NCI-H2081 (cell line): ENCODE data around the gene HOXB3.
"Not testable (repeated sequence)": the region's sequence is repeated elsewhere in the genome, so short reads cannot be mapped to it uniquely, and the experiment has no call there.

Experiments
- DNase-seq, 2 experiments: peaks; one replicate each; lab custom pipeline; 2025; lab: John Stamatoyannopoulos, UW

HOXB3 gene

GRCh38 chr17:48545539-48545938 is 44.5 kb downstream of the HOXB3 start:
- DNase-seq = no peak

DNA sequence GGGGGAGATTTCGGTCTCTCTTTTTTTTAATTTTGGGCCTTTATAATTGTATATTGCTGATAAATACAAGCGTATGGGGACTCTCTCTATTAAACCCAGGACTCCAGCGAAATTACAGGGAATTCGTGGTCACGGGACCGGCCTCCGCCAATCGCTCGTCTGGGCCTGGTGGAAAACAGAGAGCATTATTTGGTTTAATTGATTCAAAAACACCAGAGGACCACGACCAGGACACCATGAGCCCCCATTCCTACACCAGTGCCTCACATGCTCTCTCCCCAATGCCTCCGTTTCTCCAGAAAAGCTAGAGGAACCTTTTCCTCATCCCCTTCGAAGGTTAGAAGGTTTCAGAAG is 45.0 kb downstream of the HOXB3 start, which contains the start of gene HOXB2:
TSS of gene HOXB2 (minus strand) at position 88 of the 354 bp plus-strand sequence. CDS start 198 bp downstream, outside the sequence.
- DNase-seq = peak; percentile 77 to 88

GRCh38 chr17:48544349-48545021 is 45.6 kb downstream of the HOXB3 start:
- DNase-seq = peak in 1 of 2 experiments; percentile 77

DNA sequence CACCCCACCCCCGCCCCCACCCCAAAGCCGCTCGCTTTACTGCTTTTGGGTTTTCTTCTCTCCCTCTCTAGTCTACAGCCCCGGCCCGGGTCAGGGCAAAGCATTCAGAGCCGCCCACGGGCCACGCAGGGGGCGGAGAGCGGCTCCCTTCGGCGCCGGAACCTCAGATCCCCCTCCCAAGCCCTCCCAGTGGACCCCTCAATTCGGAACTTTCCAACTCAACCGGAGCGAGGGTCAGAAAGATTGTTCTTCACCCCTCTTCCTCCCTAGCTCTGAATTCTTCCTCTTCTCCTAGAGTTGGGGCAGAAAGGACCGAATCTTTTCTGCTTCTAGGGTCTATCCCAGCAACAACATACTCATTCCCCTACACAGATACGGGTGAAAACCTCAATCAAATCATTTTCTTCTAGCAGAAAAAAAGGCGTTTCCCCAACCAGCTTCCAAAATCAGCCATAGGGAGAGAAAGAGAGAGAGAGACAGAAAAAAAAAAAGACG is 46.1 kb downstream of the HOXB3 start:
- peak in 1 of 2 experiments; percentile 39 for DNase-seq

DNA sequence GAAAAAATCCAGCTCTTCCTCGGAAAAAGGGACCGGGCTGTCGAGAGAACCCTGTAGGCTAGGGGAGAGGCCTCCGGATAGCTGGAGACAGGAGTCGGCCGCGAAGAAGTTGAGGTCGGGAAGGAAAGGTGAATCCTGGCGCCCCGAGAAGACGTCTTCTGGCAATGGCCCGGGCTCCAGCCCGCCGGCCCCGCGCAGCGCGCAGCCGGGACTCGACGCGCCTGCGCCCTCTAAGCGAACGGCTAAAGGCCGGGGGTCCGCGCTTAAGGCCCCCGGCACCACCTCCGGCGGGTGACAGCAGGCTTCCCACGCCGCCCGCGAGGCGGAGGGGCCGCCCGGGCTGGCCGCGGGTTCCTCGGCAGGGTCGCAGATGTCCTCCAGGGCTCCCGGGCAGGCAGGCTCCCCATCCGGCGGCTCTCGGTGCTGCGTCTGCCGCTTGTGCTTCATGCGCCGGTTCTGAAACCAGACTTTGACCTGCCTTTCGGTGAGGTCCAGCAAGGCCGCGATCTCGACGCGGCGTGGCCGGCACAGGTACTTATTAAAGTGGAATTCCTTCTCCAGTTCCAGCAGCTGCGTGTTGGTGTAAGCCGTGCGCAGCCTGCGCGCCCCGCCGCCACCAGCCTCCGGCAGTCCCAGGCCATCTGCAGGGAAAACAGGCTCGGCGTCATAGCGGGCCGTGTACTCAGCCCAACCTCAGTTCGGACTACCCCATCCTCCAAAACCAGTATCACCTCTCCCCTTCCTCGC is 46.8 kb downstream of the HOXB3 start:
- DNase-seq = peak in 1 of 2 experiments; percentile 55

DNA sequence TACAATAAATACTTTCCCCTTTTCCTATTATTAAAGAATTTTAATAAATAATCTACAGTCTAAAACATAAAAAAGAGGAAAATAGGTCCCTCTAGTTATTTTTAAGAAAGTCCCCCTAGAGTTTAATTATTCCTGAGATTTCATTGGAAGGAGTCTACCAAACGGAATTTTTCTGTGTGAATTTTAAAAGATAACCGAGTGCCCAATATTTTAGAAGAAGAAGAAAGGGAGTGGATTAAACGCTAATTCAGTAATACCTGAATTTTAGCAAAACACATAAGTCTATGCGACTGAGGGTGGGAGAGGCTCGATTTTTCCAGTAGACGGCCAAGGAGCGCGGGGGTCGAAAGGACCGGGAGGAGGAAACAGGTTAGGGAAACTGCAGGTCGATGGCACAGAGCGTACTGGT is 47.3 kb downstream of the HOXB3 start:
- DNase-seq = no peak

DNA sequence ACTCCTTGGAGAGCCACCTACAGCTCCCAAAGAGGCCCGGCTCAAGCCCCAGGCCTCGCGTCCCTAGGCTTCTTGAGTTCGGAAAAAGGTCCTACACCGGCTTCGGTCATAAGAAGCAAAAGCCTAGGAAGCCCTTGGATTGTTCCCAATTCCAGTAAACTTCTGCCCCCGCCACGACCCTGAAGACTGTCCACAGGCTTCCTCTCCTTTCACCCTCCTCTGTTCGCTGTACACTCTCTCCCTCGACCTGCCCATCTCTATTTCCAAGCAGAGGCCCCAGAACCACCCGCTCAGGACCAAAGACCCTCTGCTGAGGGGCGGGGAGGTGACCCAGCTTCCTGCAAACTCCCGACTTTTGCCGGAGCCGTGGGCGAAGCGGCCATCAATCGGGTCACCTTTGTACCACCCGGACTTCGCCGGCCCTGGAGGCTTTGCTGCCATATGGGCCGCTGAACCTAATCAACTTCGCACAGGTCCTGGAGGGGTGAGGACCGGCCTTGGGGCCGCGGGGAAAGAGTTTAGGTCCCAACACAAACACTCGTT is 47.9 kb downstream of the HOXB3 start:
- DNase-seq = peak in 1 of 2 experiments; percentile 35

- peak in 1 of 2 experiments; percentile 77 for DNase-seq
Measured at GRCh38 chr17:48541577-48542113, 48.4 kb downstream of the HOXB3 start.

GRCh38 chr17:48541036-48541576 is 48.9 kb downstream of the HOXB3 start:
- DNase-seq = no peak

- DNase-seq = no peak
Measured at GRCh38 chr17:48540213-48540612, 49.8 kb downstream of the HOXB3 start.

DNA sequence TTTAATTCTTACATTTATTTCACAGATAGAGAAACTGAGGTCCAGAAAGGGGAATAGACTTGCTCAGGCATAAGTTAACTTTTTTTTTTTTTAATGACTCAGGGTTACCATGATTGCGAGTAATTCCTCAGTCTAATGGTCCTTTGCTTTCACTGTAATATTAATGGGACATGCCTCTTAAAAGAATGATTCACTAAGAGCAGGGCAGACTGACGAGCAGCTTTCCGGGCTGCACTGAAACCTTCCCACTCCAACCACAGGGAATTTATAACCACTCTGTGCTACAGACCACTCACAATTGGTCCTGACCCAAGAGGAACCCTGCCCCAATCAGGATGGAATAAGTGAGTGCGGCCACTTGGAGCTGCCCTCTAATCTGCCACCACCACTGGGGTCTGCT is 50.9 kb downstream of the HOXB3 start:
- DNase-seq = no peak

- DNase-seq = no peak
Measured at GRCh38 chr17:48537316-48537715, 52.7 kb downstream of the HOXB3 start.

DNA sequence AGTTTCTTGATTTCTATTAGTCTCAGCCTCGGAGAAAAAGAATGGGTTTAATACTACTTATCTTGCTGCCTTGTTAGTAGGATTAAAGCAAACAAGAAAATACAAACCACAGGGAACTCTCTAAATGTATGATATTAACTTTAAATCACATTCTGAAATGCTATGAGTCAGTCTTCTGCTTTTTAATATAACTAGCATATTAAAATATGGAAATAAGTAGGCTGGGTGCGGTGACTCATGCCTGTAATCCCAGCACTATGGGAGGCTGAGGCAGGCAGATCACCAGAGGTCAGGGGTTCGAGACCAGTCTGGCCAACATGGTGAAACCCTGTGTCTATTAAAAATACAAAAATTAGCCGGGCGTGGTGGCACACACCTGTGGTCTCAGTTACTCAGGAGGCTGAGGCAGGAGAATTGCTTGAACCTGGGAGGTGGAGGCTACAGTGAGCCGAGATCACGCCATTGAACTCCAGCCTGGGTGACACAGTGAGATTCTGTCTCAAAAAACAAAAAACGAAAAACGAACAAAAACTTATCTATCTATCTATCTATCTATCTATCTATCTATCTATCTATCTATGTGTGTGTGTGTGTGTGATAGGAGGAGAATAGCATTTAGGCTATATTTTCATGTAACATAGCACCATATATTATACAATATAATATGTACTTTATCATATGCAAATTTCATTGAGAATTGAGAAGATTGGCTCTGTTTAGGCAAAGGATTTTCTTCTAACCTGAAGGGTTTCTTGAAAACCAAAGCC is 54.1 kb downstream of the HOXB3 start:
- DNase-seq = not testable (repeated sequence)

DNA sequence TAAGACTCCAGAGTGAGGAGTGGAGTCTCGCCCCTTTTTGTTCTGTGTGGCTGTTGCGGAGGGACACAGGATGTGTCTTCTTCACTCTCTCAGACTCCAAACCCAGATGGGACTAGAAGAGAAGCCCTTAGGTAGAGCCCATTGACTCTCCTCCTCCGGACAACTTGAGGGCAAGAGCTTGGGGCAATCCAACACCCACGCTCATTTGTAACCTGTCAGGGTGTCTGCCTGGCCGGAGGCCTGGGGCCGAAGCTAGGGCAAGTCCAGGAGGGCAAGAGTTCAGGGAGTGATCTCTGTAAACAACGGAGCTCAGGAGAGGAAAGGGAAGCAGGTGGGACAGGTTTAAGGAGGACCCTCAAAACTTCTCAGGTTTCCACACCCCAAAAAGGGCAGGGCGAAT is 57.8 kb downstream of the HOXB3 start:
- DNase-seq = no peak

DNA sequence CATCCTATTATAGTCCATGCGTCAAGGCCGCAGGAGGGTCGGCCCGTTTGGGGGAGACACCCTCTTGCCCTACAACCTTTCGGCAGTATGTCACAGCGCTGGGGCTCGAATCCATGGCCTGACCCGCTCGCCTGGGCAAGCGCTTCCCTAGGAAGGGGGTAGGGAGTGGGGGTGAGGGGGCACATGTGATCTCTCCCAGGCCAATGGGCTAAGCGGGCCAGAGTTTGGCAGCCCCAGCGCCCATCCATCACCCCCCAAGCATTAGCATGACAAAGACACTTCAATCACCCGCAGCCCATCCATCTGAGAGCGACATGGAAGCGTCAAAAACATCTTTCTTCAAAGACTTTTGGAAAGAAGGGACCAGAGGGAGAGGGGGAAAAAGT is 59.2 kb downstream of the HOXB3 start, which contains the start of gene HOXB1:
TSS of gene HOXB1 (minus strand) at position 125 of the 386 bp plus-strand sequence. CDS start at position 18, 107 bp downstream.
- no peak for DNase-seq

- no peak for DNase-seq
Measured at GRCh38 chr17:48530208-48530886, 59.7 kb downstream of the HOXB3 start.

DNA sequence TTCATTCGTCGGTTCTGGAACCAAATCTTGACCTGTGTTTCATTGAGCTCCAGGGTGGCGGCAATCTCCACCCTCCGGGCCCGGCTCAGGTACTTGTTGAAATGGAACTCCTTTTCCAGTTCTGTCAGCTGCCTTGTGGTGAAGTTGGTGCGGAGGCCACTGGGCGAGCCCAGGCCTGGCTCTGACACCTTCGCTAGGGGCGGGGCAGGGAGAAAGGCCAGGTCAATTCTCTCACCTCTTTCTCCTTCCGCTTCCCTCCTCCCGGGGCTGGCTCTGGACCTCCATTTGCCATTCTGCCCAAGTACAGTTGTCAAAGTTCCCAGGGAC is 60.4 kb downstream of the HOXB3 start:
- no peak for DNase-seq

- no peak for DNase-seq
Measured at GRCh38 chr17:48528936-48529682, 60.9 kb downstream of the HOXB3 start.

DNA sequence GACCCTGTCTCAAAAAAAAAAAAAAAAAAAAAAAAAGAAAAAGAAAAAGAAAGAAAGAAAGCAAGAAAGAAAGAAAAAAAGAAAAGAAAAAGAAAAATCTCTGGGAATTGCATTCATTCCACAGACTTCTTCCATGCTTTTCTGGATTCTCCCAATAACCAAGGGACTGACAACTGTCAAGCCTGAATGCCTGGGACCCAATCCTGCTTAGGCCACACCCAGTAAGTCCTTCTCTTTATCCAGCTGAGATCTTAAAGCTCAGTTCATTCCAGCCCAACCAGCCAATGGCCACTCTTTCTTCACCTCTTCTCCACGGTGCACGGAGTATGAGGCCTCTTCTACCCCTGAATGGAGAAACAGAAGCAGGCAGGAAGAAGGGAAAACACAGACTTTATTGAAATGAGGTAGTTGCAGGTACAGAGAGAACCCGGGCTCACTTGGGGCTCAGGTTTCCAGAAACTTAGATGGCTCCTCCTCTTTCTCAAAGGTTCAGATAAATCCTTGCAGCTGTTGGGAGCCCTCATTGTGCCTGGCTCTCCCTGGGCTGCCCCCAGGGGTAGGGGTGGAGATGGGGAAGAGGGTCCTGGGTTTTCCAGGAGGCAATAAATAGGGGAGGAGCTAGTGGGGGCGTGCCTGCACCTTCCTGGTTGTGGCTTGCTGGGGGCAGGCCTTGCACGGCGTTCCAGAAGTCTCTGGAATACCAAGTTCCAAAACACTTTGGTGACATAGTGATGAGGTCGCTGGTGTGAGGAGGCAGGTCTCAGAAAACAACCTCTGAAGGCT is 61.7 kb downstream of the HOXB3 start:
- no peak for DNase-seq

DNA sequence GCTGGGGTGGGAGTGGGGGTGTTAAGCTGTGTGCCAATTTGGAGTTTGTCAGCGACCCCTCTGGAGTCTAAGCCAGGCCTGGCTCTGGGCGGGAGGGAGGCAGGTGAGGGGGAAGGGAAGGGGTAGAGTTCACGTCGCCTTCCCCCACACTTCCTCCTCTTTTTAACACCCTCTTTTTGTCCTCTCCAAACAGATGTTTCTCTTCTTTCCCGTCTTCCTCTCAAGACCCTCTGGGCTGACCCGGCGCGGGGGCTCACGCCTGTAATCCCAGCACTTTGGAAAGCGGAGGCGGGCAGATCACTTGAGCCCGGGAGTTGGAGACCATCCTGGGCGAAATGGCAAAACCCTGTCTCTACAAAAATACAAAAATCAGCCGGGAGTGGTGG is 62.5 kb downstream of the HOXB3 start:
- DNase-seq = no peak
